IMR-90 (cell line): ENCODE data around the gene PEX14. TPM values are rescaled to one million over a fixed set of nuclear protein-coding genes. Genes with fewer than 3 reads are reported as not detected.

Experiments
- ATAC-seq: fragments of 200-7000 bp; cut with Tn5 transposase; 2 replicates; pipeline ENCODE4 v1.9.1; 2020; ENCODE audit warnings: low read depth, mild to moderate bottlenecking, moderate library complexity
- BruUV-seq: library from RNA; stranded (reverse); fragments of 400-500 nt; replicated peaks from 2 replicates; lab custom pipeline; 2021; lab: Mats Ljungman, UMichigan
- CTCF ChIA-PET: fragments of 300-600 bp; formaldehyde crosslinking; extraction: SDS; loops from one replicate; lab custom pipeline; 2021; ENCODE audit warnings: antibody characterized with exemption; lab: Yijun Ruan, JAX
- POLR2A ChIA-PET: fragments of 300-600 bp; sonication (Branson Sonifier 250); formaldehyde crosslinking; loops from one replicate; lab custom pipeline; 2022; ENCODE audit warnings: antibody characterized with exemption; ENCODE audit not compliant: unreplicated experiment; lab: Charles Lee
- DNase-seq: peaks from one replicate; pipeline ENCODE4 v3.0.0; 2013
- H2AFZ ChIP-seq: replicated peaks from 2 replicates; pipeline ENCODE3; 2013; ENCODE audit warnings: low read length, mild to moderate bottlenecking; ENCODE audit not compliant: poor library complexity
- H2AK5ac ChIP-seq: 2 replicates; pipeline ENCODE4 v1.6.1; 2013; ENCODE audit warnings: low read depth, low read length, inconsistent platforms
- H2AK9ac ChIP-seq: replicated peaks from 2 replicates; pipeline ENCODE3; 2013; ENCODE audit warnings: mild to moderate bottlenecking, low read depth, low read length, moderate library complexity; ENCODE audit not compliant: poor library complexity
- H2BK120ac ChIP-seq: 2 replicates; pipeline ENCODE4 v1.6.1; 2013; ENCODE audit warnings: low read depth, low read length, inconsistent platforms
- H2BK15ac ChIP-seq: 3 replicates; pipeline ENCODE4 v1.6.1; 2013; ENCODE audit warnings: low read depth, low read length, inconsistent platforms
- H2BK20ac ChIP-seq: 2 replicates; pipeline ENCODE4 v1.6.1; 2013; ENCODE audit warnings: low read depth, mild to moderate bottlenecking, inconsistent platforms, low read length, moderate library complexity
- H2BK5ac ChIP-seq: 2 replicates; pipeline ENCODE4 v1.6.1; 2013; ENCODE audit warnings: mild to moderate bottlenecking, low read depth, low read length, inconsistent platforms; ENCODE audit not compliant: poor library complexity, severe bottlenecking
- H3K14ac ChIP-seq: replicated peaks from 2 replicates; pipeline ENCODE4 v1.6.1; 2013; ENCODE audit warnings: low read depth, low read length, inconsistent platforms
- H3K18ac ChIP-seq: 2 replicates; pipeline ENCODE4 v1.6.1; 2013; ENCODE audit warnings: low read depth, low read length, control low read depth
- H3K23ac ChIP-seq: 2 replicates; pipeline ENCODE4 v1.6.1; 2013; ENCODE audit warnings: low read depth, low read length, inconsistent platforms
- H3K27ac ChIP-seq: 2 replicates; pipeline ENCODE4 v1.5.1; 2013; ENCODE audit warnings: mild to moderate bottlenecking, control low read depth, low read length; ENCODE audit not compliant: insufficient read depth
- H3K27me3 ChIP-seq: 2 replicates; pipeline ENCODE4 v1.6.1; 2013; ENCODE audit warnings: low read length; ENCODE audit not compliant: control insufficient read depth, insufficient read depth
- H3K36me3 ChIP-seq: 2 replicates; pipeline ENCODE4 v1.6.1; 2013; ENCODE audit warnings: low read length, mixed read lengths; ENCODE audit not compliant: control insufficient read depth, insufficient read depth
- H3K4ac ChIP-seq: 2 replicates; pipeline ENCODE4 v1.6.1; 2013; ENCODE audit warnings: low read depth, low read length, inconsistent platforms
- H3K4me1 ChIP-seq: 2 replicates; pipeline ENCODE4 v1.6.1; 2013; ENCODE audit warnings: low read length, mixed read lengths; ENCODE audit not compliant: control insufficient read depth, insufficient read depth
- H3K4me2 ChIP-seq: 2 replicates; pipeline ENCODE4 v1.6.1; 2013; ENCODE audit warnings: low read depth, mild to moderate bottlenecking, control low read depth, low read length, moderate library complexity
- H3K4me3 ChIP-seq: 2 replicates; pipeline ENCODE4 v1.5.1; 2013; ENCODE audit warnings: low read depth, mild to moderate bottlenecking, control low read depth, low read length, moderate library complexity; ENCODE audit not compliant: insufficient read depth
- H3K56ac ChIP-seq: 2 replicates; pipeline ENCODE4 v1.6.1; 2013; ENCODE audit warnings: low read length, inconsistent platforms; ENCODE audit not compliant: insufficient read depth; ENCODE audit errors: extremely low read depth
- H3K79me1 ChIP-seq, 2 experiments: 2 replicates each; pipeline ENCODE4 v1.6.1; 2013; ENCODE audit warnings: low read length in 2 of 2, inconsistent platforms in 1 of 2, low read depth in 1 of 2
- H3K9ac ChIP-seq: 2 replicates; pipeline ENCODE4 v1.6.1; 2013; ENCODE audit warnings: low read depth, low read length, control low read depth
- H3K9me1 ChIP-seq: 2 replicates; pipeline ENCODE4 v1.6.1; 2013; ENCODE audit warnings: low read length, inconsistent platforms; ENCODE audit not compliant: insufficient read depth
- H3K9me3 ChIP-seq: 2 replicates; pipeline ENCODE4 v1.6.1; 2013; ENCODE audit warnings: low read length; ENCODE audit not compliant: control insufficient read depth, insufficient read depth
- H4K20me1 ChIP-seq: 2 replicates; pipeline ENCODE4 v1.6.1; 2013; ENCODE audit warnings: low read length, inconsistent platforms; ENCODE audit not compliant: insufficient read depth
- H4K5ac ChIP-seq: 2 replicates; pipeline ENCODE4 v1.6.1; 2013; ENCODE audit warnings: mild to moderate bottlenecking, low read depth, low read length, control low read depth
- H4K8ac ChIP-seq, 2 experiments: 2 replicates each; pipeline ENCODE4 v1.6.1; 2013; ENCODE audit warnings: low read depth in 2 of 2, low read length in 2 of 2, control low read depth in 1 of 2, inconsistent platforms in 1 of 2
- H4K91ac ChIP-seq: 2 replicates; pipeline ENCODE4 v1.6.1; 2013; ENCODE audit warnings: low read depth, low read length, inconsistent platforms; ENCODE audit not compliant: insufficient read depth
- BHLHE40 ChIP-seq: fragments of 150-350 bp; IDR thresholded peaks from 2 replicates; pipeline ENCODE4 v1.6.1; 2016; ENCODE audit warnings: mild to moderate bottlenecking, low read depth, low read length
- CEBPB ChIP-seq: IDR thresholded peaks from 2 replicates; pipeline ENCODE4 v1.6.1; 2012; ENCODE audit warnings: low read depth, low read length, improper control_type of control experiment
- CHD1 ChIP-seq: IDR thresholded peaks from 2 replicates; pipeline ENCODE4 v1.6.1; 2012; ENCODE audit warnings: low read depth, low read length, improper control_type of control experiment
- CTCF ChIP-seq: conservative IDR thresholded peaks from 2 replicates; pipeline ENCODE4 v1.5.1; 2012; ENCODE audit warnings: mild to moderate bottlenecking, low read depth, low read length, improper control_type of control experiment
- MAZ ChIP-seq: IDR thresholded peaks from 2 replicates; pipeline ENCODE4 v1.6.1; 2012; ENCODE audit warnings: low read depth, mild to moderate bottlenecking, low read length, improper control_type of control experiment, moderate library complexity, borderline replicate concordance
- MXI1 ChIP-seq: IDR thresholded peaks from 2 replicates; pipeline ENCODE4 v1.6.1; 2012; ENCODE audit warnings: low read depth, mild to moderate bottlenecking, low read length, moderate library complexity, borderline replicate concordance
- NFE2L2 ChIP-seq: fragments of 150-350 bp; IDR thresholded peaks from 2 replicates; pipeline ENCODE4 v1.6.1; 2016; ENCODE audit warnings: low read depth, mild to moderate bottlenecking, low read length
- POLR2A ChIP-seq: IDR thresholded peaks from 2 replicates; pipeline ENCODE4 v1.6.1; 2012; ENCODE audit warnings: mild to moderate bottlenecking, low read depth, low read length
- RAD21 ChIP-seq: IDR thresholded peaks from 2 replicates; pipeline ENCODE4 v1.6.1; 2012; ENCODE audit warnings: low read length, improper control_type of control experiment
- RFX5 ChIP-seq: IDR thresholded peaks from 2 replicates; pipeline ENCODE4 v1.8.0; 2012; ENCODE audit warnings: low read depth, mild to moderate bottlenecking, low read length, moderate library complexity
- WGBS, 2 experiments: methylation state at CpG; one replicate each; pipeline versions ENCODE4 v1.1.5 to v1.1.7; 2013; ENCODE audit warnings: missing lambda C conversion rate in 2 of 2; ENCODE audit not compliant: insufficient read length in 1 of 2; ENCODE audit errors: extremely low coverage in 2 of 2; 5-methylcytosine and 5-hydroxymethylcytosine counted together
- dilution Hi-C: fragments of 300-500 bp; cut with HindIII; formaldehyde crosslinking; loops from one replicate; pipeline ENCODE4 v1.14.3; 2018; ENCODE audit warnings: low sequenced_read_pairs; ENCODE audit not compliant: unreplicated experiment
- in situ Hi-C: fragments of 300-500 bp; cut with MboI; formaldehyde crosslinking; loops from 3 replicates; pipeline ENCODE4 v1.14.3; 2019; ENCODE audit warnings: low sequenced_read_pairs, inconsistent platforms, mixed read lengths
- intact Hi-C: fragments of 100-400 bp; cut with micrococcal nuclease; formaldehyde crosslinking; loops from 2 replicates; pipeline ENCODE4 v1.10.0; 2022
- polyA plus RNA-seq, 3 experiments: library from polyadenylated mRNA; depleted of rRNA; stranded (reverse); fragments of >200 nt; gene quantifications; 2 replicates each; pipeline ENCODE4 v1.2.3, GENCODE V29; 2012; ENCODE audit warnings: low replicate concordance in 1 of 3
- total RNA-seq: library from RNA; depleted of rRNA; stranded (reverse); fragments of >200 nt; gene quantifications from 2 replicates; pipeline ENCODE4 v1.2.3, GENCODE V29; 2012

Gene PEX14
- total and polyA plus RNA-seq, 2 of the 4 experiments (the other 2 are of a cell fraction): 9.5 to 22.5 TPM

- Histone ChIP-seq H4K8ac (peak overlapping the region; percentile 53 to 86; a peak in 3 of 4 replicates), H3K79me1 (peaks cover 15 to 52% of the 10 kb centered on the region in 2 experiments), H3K56ac (peak overlapping the region; percentile 36; the same call in 1 of the 2 replicates), H3K14ac (peak overlapping the region; percentile 10), H4K5ac (peak overlapping the region; percentile 68), H2AK5ac (peak overlapping the region; percentile 41), H3K4me1 (no peaks in the 10 kb centered on the region; the same call in 1 of the 2 replicates), H3K4me2 (peak overlapping the region; percentile 95), H4K20me1 (peaks cover 13% of the 10 kb centered on the region), H2BK120ac (no peak overlapping the region), H2BK5ac (peak overlapping the region; percentile 55), H3K4ac (peak overlapping the region; percentile 73), H3K9me3 (no peaks in the 10 kb centered on the region), H3K23ac (peak overlapping the region; percentile 84), H2BK15ac (no peak overlapping the region), H2AK9ac (peak overlapping the region; percentile 97), H4K91ac (peak overlapping the region; percentile 71), H3K27me3 (no peaks in the 10 kb centered on the region), H3K27ac (peak overlapping the region; percentile 79), H3K9ac (peak overlapping the region; percentile 79), H3K36me3 (no peaks in the 10 kb centered on the region; the same call in 1 of the 2 replicates), H2BK20ac (no peak overlapping the region), H3K4me3 (peak overlapping the region; percentile 94), H3K18ac (no peak overlapping the region), H2AFZ (peak overlapping the region; percentile 96), H3K9me1 (no peaks in the 10 kb centered on the region; the same call in 1 of the 2 replicates)
- WGBS, 2 experiments: 8% methylated on average over 2 of the region's 13 CpGs; no CpG with 5 or more reads in 1 of the 2 experiments
- ATAC-seq: no peak
- ChIA-PET POLR2A (interaction anchor here (0.6 kb wide), 1 partner anchor 88 kb away, joined by 3 read pairs; no protein-coding TSS in a partner anchor), CTCF (no interaction called here)
- TF ChIP-seq CTCF: no peak
- no peak for TF ChIP-seq NFE2L2
- no peak for TF ChIP-seq RAD21
- no peak for TF ChIP-seq MAZ
- no peak for TF ChIP-seq BHLHE40
- TF ChIP-seq CEBPB: no peak
- TF ChIP-seq POLR2A: no peak
- no peak for TF ChIP-seq MXI1
- no peak for TF ChIP-seq RFX5
- no peak for TF ChIP-seq CHD1
- dilution Hi-C loops (no loop called here), in situ Hi-C loops (no loop called here), intact Hi-C loops (no loop called here)
- no peak for DNase-seq
- BruUV-seq: no TSS peak
Observed at GRCh38 chr1:10475510-10475909, 760 bp downstream of the PEX14 start.
